ENCODE results near the gene PRR20G.
A peak's percentile ranks its signal among the peaks of the same experiment; 100 is the strongest.
"Not testable (repeated sequence)": the region's sequence is repeated elsewhere in the genome, so short reads cannot be mapped to it uniquely, and the experiment has no call there.

Gene PRR20G

DNA sequence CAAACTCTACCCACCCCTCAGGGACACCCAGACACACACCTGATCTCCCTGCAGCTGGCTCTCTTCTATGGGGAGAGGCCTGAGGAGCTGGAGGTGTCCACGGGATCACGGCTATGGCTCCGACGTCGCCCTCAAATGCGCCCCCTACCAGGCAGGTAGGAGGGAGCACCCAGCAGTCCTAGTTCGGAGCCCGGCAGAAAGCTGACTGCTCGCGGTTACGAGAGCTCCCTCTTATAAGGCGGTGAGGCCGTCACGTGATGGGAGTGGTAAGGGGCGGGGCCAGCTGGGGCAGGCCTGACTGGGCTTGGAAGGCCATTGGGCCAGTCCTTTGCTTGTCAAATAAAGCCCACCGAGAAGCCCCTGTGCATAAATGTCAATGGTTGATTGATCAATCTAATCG, at the start of gene PRR20G:
Gene PRR20G (minus strand): TSS at position 207 of the 400 bp plus-strand sequence. CDS start 681 bp downstream, outside the sequence.
- DNase-seq = no peak

DNA sequence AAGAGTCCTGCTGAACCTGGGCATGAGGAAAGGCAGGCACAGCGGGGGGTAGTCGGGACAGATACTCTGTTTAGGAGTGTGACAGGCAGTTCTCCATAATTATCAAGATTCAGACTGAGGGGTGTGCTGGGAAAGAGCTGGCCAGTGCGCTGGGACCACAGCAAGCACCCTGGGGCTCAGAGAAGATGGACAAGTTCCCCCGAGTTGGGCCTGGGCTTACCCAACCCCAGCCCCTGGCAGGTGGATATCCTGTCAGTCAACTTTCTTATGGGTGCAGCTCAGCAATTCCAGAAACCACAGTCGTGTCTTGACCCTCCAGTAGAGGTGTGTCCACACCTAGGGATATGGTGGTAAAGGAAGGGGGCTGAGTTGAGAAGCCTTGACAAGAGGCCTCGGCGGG, 49.2 kb upstream of the PRR20G start:
- no peak for DNase-seq

DNA sequence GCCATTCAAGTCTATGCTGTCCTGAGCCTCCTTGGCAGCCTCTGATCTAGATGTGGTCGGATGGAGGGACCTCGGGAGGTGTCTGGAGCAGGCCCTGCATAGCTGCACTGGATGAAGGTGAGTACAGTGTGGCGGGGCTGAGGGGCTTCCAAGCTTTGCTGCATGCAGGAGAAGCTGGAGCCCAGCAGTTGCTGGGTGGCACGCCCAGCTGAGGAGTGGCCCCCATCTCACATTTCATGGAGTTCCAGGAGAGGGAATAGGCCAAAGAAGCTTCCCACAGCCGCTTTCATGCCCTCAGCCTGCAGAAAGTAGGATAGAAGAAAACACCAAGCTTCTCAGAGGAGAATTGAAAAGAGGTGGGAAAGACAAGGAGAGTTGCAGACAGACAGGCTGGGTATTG, 48.3 kb upstream of the PRR20G start:
- no peak for DNase-seq

DNA sequence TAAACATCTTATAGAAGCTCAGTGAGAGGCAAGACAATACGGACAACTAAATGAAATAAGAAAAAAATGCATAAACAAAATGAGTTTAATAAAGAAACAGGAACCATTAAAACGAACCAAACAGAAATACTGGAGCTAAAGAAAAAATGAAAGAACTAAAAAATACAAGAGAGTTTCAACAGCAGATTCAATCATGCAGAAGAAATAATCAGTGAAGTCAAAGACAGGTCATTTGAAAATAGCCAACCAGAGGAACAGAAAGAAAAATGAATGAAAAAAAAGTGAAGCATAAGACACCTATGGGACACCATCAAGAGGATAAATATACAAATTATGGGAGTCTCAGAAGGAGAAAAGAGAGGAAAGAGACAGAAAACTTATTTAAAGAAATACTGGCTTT, 42.5 kb upstream of the PRR20G start:
- no peak for DNase-seq

DNA sequence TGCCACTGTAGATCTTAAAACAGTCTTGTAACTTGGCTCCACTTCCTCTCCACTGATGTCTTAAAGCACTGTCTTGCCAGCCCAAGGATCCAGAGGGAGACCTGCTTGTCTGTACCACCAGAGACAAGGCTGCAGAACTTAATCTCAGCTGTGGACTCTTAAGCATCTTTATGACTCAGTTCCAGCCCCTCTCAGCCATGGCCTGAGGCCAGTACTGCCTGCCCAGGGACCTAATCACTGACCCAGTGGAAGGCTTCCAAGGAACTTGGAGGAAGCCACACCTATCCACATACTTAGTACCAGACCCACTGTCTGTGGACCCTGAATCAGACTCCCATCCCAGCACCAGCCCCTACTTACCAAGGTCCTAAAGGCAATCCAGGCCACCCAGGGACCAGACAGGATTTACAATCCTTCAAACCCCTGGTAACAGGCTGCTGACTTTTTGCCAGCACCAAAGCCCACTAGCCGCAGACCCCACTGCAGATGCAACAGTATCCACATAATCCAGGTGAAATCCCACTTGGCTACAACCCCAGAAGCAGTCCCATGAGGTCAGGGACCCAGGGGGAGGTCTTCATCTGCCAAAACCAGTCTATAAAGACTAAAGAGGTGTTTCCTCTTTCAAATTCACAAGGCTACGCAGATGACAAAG, 41.9 kb upstream of the PRR20G start:
- no peak for DNase-seq

DNA sequence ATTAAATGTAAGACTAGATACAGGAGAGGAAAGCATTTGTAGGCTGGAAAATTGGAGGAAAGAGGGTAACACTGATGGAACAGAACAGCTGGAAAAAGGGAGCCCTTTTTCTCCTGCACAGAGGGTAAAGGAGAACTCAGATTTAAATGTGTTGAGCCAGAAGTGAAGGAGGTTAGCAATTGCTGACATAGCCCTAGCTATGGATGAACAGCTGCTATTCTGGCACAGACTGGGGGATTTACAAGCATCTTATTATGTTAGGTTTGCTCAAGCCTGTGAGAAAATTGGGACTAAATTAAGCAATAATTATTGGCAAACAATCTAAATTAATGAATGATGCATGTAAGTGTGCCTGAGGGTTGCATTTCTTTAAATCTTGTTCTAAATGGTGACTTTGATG, 40.6 kb upstream of the PRR20G start:
- no peak for DNase-seq

DNA sequence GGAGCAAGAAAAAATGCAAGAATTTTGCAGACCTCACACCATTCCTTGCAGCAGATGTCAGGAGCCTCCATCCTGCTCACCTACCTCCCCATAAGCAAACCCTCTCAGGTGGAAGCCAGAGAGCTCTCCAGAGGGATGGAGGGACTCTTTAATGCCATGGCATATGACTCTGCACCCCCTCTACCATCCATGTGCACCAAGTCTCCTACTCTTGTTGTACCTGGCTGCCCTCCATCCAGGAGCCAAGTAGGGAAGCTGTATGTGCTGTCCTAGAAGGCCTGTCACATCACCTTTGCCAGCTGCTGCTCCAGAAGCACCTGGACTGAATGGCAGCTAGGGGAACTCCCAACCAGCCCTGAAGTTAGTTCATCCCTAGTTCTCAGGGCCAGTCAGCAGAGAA, 38.5 kb upstream of the PRR20G start:
- DNase-seq = no peak

DNA sequence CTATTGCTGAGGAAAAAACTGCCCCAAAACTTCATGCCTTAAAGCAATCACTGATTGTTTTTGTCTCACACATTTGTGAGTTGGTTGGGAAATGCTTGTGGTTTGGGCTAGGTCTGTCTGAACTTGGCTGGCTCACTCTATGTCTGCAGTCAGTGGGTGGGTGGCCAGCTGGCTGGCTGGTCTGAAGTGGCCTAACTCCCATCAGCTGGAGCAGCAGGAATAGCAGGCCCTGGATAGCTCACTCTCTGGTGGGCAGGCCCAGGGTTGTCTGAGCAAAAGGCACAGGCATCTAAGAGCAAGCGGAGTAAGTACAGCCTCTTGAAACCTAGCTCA, 37.7 kb upstream of the PRR20G start:
- DNase-seq = no peak

DNA sequence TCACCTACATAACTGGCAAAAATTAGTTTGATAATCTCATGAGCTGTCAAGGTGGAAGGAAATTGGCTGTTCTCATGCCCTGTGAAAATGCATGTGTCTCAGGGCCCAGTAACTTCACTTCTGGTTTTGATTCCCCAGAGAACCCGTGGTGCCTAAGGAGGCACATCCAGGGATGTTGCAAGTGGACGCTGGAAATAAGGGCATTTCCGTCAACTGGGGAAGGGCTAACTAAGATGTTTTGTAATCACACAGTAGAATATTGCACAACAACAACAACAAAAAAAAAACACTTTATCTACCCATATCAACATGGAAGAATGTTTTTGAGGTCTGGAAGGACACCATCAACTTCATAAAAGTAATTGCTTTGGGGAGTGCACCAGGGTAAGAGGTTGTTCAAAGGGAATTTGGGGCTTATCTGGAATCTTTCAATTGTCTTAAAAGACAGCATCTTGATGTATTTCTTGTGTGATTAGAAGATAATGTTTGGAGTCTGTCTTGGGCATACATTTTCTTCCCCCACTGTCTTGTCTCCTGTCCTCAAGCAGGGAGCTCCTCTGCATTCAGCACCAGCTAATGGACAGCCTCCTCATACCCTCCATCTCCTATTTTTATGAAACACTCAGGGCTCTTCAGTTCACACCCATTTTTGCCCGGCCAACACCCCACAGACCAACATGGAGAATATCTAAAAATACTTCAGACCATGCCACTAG, 37.2 kb upstream of the PRR20G start:
- DNase-seq = no peak

DNA sequence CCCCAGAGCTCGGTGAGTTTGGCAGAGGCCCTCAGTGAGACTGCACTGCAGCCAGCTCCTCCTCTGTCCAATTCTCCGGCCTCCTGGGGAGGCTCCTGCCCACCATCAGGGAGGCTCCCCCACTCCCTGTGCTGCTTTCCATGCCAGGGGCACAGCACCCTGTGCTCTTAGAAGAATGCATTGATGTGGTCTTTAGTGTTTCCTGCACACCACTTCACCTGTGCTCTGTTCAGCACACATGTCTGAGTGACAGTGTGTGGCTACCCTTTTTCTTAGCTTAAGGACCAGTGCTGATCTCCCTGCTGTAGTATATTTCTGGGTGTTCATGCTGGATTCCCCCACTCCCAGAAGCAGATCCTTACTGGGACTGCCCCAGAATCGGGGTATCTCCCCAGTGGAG, 36.2 kb upstream of the PRR20G start:
- DNase-seq = no peak

DNA sequence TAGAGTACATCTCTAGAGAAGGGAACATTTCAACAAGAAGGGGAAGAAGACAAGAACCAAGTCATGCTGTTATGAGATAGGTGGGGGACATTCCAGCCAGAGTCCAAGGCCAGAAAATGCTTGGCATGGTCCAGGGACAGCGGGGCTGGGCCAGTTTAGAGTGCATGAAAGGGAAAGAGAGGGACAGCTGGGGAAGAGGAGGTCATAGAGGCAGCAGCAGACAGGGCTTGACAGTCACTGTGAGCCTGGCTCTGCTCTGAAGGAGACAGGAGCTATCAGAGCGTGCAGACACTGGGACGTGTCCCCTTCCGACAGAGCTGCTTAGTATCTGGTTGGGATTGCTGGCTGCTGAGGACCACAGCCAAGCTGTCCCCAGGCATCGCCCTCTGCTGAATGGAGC, 35.7 kb upstream of the PRR20G start:
- no peak for DNase-seq

DNA sequence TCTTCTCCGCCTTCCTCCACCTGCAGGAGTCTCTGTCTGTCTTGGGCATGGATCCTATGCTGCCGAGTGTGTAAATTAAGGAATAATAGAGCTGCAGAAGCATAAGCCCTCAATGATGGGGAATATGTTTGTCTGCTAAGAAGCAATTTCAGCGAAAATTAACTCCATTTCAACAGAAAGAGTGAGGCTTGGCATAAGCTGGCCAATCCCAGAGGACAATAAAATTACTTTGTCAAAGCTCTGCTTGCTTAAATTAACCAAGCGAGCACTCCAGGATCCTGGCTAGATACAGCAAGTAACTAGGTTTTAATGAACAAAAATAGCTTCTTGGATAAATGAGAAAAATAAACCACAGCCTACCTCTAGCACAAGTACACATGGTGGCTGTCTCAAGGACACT, 33.5 kb upstream of the PRR20G start:
- no peak for DNase-seq

DNA sequence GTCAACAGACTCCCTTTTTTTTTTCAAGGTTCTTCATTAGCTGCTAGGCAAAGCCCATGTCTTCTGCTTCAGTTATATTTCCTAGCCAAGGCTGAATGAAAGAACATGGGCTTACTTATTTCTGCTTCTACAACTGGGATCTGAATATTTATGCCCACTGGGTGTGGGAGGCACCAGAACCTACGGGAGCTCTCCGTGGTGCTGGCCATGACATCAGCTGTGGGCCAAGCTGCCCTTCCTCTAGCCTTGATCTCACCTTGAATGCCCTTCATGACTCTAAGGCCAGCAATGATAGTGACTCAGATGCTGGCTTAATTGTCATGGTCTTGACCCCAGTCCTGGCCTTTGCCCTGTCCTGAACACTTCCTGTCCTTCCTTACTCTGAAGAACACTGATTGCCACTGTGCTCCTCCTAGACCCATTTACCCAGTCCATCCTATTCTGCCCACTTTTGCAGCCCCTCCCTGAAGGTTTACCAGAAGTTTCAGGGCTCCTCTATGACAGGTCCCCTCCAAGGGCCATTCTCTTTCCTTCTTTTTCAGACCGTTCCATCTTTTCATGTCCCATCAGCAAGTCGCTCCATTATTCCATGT, 32.8 kb upstream of the PRR20G start:
- DNase-seq = no peak

DNA sequence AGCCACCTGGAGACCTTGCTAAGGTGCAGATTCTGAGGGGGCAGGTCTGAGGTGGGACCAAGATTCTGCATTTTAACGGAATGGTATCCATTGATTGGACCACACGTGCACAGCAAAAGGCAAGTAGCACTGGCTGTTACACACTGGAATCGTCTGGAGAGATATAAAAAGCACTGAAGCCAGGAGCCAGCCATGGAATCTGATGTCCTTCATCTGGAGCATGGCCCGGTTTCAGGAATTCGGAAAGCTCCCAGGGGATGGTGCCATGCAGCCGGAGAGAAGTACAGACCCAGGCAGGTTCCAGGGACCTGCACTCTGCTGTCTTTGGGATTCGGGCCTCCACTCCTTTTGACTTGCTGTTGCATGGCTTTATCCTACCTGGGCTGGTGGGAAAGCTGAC, 28.8 kb upstream of the PRR20G start:
- no peak for DNase-seq

DNA sequence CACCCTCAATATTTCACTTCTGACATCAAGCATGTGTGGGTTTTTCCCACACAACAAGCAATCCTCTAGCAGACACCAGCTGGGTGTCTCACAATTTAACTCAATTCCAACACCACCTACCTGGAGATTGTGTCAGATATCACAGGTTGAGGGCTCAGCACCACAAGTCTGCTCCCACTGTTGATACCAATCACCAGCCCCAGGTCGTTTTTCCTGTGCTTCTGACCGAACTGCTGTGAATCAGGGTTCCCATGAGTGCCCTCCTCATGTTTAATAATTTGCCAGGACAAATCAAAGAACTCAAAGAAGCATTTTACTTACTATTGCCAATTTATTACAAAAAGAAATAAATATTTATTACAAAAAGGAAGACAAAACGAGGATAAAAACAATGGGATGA, 25.0 kb upstream of the PRR20G start:
- DNase-seq = no peak

DNA sequence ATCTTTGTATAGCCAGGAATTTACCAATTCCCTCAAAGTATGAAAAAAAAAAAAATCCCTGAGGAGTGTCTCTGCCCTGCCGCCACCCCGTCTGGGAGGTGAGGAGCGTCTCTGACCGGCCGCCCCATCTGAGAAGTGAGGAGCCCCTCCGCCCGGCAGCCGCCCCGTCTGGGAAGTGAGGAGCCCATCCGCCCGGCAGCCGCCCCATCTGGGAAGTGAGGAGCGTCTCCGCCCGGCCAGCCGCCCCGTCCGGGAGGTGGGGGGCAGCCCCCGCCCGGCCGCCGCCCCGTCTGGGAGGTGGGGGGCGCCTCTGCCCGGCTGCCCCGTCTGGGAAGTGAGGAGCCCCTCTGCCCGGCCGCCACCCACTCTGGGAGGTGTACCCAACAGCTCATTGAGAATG, 21.0 kb upstream of the PRR20G start:
- not testable (repeated sequence) for DNase-seq

DNA sequence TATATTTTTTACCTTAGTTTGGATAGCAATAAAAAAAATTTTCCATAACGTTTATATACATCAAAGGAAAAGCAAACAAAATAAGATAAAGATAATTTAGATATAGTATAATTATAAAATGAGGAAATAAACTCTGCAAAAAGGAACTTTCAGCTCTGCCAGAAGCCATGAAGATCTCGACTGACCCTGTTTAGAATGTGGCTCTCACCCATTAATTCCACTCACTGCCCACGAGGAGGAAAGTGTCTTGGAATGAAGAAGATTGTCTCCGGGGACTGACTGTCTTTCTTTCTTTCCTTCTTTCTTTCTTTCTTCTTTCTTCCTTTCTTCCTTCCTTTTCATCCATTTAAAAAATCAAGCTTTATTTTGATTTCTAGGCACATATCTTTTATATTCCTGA, 20.1 kb upstream of the PRR20G start:
- no peak for DNase-seq

DNA sequence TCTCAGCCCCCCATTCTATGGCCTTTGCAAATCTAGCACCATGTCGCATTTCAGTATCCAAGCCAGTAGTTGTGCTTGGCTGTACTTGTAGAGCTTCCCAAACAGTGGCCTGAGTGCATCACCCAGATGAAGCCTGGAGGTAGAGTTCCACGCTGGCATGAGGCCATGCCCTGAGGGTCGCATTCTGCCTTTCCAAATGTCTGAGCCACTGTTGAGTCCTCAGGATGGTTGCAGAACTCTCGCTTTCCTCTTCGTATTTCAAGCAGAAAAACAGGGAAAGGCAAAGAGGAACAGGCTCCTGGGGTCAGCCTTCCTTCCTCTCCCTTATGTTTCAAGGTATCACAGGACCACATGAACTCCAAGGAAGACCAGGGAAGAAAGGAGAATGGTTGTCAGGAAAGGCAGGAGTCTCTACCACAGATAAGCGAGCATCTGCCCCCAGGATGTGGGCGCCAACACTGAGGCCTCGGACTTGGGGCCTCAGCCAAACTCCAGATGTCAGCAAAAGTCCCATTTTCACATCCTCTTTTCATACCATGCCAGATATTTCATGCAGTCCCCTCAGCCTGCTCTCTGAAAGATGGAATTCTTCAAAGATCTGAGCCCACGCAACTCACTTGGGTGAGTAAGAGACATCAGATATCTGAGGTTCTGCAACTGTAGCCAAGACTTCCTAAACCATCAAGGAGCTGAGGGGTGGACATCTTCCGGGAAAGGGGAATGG, 19.4 kb upstream of the PRR20G start:
- no peak for DNase-seq

DNA sequence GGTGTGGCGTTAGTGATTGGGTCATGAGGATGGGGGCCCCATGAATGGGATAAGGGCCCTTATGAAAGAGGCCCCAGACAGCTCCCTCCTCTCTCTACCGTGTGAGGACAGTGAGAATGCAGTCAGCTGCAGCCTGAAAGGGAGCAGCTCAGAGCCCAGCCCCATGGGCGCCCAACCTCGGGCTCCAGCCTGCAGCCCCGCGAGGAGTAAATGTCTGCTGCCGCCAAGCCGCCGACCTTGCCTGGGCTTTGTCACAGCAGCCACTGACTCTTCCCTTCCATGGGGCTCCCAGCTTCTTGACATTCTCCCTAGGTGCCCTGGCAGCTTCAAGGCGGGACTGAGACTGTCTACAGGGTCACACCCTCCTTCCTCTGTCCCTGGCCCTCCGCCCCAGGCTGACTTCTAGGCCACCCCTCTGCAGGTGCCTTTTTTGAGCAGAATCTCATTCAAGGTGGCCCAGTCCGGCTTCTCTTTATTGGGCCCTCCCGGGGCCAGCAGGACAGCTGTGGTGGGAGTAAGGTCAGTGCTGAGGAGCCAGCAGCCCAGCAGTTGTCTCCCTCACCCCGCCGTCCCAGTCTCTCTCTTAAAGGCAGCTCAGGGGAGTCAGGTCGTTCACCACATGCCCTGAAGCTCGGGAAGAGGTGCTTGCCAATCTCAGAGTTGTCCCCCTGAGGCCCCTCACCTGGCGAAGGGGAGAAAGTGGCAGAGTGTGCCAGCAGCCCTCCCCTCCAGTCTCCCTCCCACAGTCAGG, 18.7 kb upstream of the PRR20G start:
- DNase-seq = no peak

DNA sequence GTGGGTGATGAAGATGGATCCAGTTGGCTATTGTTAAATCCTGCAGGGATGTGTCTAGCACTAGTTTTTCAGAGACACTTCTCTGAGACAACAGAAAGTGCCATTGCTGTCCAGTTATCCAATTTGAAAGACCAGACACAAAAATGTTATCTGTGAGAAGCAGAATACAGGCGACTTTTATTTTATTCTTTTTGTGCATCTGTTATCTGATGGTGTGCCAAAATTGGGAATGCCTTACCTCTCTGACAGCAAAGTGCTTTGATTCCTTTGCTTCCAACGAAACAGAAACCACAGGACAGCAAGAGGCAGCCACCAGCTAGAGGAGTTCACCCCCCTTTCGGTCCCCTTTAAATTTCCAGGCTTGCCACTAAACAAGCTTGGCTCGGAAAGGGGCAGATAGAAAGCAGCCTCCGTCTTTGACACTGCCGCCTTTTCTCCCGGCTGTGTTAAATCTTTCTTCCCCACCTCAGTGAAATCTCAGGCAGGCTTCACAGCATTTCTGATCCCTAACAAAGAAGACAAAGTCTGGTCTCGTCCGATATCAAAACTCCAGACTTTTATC, 17.7 kb upstream of the PRR20G start:
- DNase-seq = no peak

DNA sequence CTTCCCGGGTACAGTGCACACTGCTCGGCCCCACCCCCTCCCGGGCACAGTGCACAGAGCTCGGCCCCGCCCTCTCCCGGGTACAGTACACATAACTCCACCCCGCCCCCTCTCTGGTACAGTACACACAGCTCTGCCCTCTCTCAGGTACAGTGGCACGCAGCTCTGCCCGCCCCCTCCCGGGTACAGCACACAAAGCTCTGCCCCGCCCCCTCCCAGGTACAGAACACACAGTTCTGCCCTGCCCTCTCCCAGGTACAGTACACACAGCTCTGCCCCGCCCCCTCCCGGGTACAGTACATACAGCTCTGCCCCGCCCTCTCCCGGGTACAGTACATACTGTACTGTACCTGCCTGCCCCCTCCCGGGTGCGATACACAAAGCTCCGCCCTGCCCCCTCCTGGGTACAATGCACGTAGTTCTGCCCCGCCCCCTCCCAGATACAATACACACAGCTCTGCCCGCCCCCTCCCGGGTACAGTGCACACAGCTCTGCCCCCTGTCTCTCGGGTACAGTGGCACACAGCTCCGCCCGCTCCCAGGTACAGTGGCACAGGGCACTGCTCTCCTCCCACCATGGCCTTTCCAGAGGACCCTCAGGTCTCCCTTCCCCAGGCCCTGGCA, 16.4 kb upstream of the PRR20G start:
- peak; percentile 98 for DNase-seq

DNA sequence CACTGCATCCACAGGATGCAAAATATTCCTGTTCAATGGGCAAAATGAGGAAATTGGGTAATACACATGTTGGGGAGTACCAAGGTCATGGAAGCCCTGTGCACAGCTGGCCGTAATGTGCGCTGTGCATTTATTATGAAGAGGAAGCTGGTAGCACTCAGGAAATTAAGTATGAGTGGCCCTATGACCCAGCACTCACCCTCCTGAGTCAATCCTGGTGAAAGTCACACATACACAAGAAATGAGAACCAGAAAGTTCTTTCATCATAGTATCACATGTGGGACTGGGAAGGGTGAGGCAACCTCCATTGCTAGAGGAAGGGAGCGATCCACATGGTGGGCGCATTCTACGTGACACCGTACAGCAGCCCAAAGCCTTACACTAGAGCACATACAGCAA, 11.4 kb upstream of the PRR20G start:
- DNase-seq = no peak

Measured in NCI-H2107 (cell line).